Measurements from ENCODE around the gene KNDC1.

DNA sequence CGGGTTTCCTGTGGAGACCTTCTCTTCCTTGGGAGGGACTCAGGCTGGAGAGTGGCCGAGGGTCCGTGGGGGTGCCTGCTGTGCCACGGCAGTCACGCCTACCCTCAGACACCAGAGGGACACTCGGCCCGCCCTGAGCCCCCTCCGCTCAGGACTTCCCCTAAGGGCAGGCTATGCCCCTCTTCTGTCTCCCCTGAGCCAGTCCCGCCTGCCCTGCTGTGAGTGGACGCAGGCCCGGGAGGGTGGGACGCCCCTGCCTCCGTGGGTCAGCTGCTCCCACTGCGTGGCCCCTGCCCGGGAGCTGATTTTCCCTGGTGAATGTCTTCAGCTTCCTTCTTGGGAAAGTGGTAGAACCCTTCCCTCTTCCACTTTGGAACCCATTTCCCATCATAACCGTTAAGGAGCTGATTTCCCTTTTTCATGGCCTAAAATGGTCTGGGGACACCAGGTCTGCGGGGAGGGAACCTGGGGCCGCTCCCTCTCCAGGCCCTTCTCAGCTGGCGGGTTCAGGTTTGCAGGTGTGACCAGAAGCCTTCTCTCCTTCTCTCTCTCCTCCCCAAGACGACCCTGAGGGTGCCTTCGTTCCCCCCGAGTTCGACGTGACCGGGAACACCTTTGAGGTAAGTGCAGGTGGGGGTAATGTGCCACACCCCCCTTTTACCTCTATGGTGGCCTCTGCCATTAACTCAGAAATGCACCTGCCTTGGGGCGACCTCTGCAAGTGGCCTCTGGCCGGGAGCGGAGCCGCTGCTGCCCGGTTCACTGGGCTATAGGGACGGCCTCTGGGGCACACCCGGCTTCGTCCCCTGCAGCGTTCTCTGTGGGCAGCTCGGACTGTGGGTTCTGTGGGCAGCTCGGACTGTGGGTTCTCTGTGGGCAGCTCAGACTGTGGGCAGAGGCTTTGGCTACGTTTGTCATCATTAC, 7.9 kb downstream of the KNDC1 start:
- TF ChIP-seq CTCF (IDR thresholded peaks at IDR 0.05) (no peak), EP300 (IDR thresholded peaks at IDR 0.05) (no peak)
